GM23338 (cell line): ENCODE results near the gene ADAMTS17. TPM values are rescaled to one million over a fixed set of nuclear protein-coding genes. Genes with fewer than 3 reads are reported as not detected.

Experiments used
- ATAC-seq: fragments of 200-7000 bp; cut with Tn5 transposase; 3 replicates; pipeline ENCODE4 v1.9.1; 2020
- DNase-seq: peaks from one replicate; pipeline ENCODE4 v3.0.0-alpha.2; 2015; ENCODE audit warnings: low spot score
- H2AFZ ChIP-seq: fragments of 200-600 bp; sonication (generic); 2 replicates; pipeline ENCODE4 v1.8.0; 2016; ENCODE audit warnings: antibody characterized with exemption, mild to moderate bottlenecking, moderate library complexity
- H3F3A ChIP-seq: fragments of 200-600 bp; sonication (generic); replicated peaks from 2 replicates; pipeline ENCODE4 v1.8.0; 2017; ENCODE audit warnings: antibody characterized with exemption, mixed run types, low read depth
- H3K27ac ChIP-seq: fragments of 200-600 bp; sonication (generic); 2 replicates; pipeline ENCODE4 v1.6.1; 2016; ENCODE audit warnings: low read depth
- H3K27me3 ChIP-seq: fragments of 200-600 bp; sonication (generic); 2 replicates; pipeline ENCODE4 v1.8.0; 2016; ENCODE audit warnings: mild to moderate bottlenecking, mixed run types, moderate library complexity; ENCODE audit not compliant: insufficient read depth
- H3K36me3 ChIP-seq: fragments of 200-600 bp; sonication (generic); 2 replicates; pipeline ENCODE4 v1.8.0; 2016; ENCODE audit warnings: mild to moderate bottlenecking; ENCODE audit not compliant: insufficient read depth
- H3K4me1 ChIP-seq: fragments of 200-600 bp; sonication (generic); 2 replicates; pipeline ENCODE4 v1.8.0; 2016; ENCODE audit warnings: mild to moderate bottlenecking, moderate library complexity; ENCODE audit not compliant: insufficient read depth
- H3K4me2 ChIP-seq: fragments of 200-600 bp; sonication (generic); 2 replicates; pipeline ENCODE4 v1.7.1; 2017; ENCODE audit warnings: mixed run types
- H3K4me3 ChIP-seq: fragments of 200-600 bp; sonication (generic); 2 replicates; pipeline ENCODE4 v1.6.1; 2016; ENCODE audit warnings: mixed run types
- H3K79me2 ChIP-seq: fragments of 200-600 bp; sonication (generic); replicated peaks from 2 replicates; pipeline ENCODE4 v1.8.0; 2017; ENCODE audit warnings: mild to moderate bottlenecking; ENCODE audit not compliant: insufficient read depth
- H3K9me2 ChIP-seq: fragments of 200-600 bp; sonication (generic); 2 replicates; pipeline ENCODE4 v1.8.0; 2017; ENCODE audit not compliant: insufficient read depth
- H4K20me1 ChIP-seq: fragments of 200-600 bp; sonication (generic); replicated peaks from 2 replicates; pipeline ENCODE4 v1.8.0; 2017; ENCODE audit warnings: mild to moderate bottlenecking; ENCODE audit not compliant: insufficient read depth
- H3K27ac Mint-ChIP-seq: 2 replicates; pipeline ENCODE4 v1.8.0; 2020; ENCODE audit warnings: inconsistent platforms, mild to moderate bottlenecking, moderate library complexity, mixed read lengths
- H3K27me3 Mint-ChIP-seq: 3 replicates; pipeline ENCODE4 v1.8.0; 2022; ENCODE audit warnings: low read depth, mild to moderate bottlenecking, moderate library complexity, mixed read lengths, inconsistent platforms; ENCODE audit not compliant: insufficient read depth, poor library complexity
- H3K36me3 Mint-ChIP-seq: 3 replicates; pipeline ENCODE4 v1.8.0; 2021; ENCODE audit warnings: low read depth, mild to moderate bottlenecking, inconsistent platforms, moderate library complexity, mixed read lengths
- H3K4me1 Mint-ChIP-seq: 3 replicates; pipeline ENCODE4 v1.8.0; 2020; ENCODE audit warnings: mild to moderate bottlenecking, inconsistent platforms, mixed read lengths
- H3K4me3 Mint-ChIP-seq: 3 replicates; pipeline ENCODE4 v1.8.0; 2021; ENCODE audit warnings: moderate library complexity, mild to moderate bottlenecking, inconsistent platforms, mixed read lengths
- H3K9me3 Mint-ChIP-seq: 3 replicates; pipeline ENCODE4 v1.8.0; 2020; ENCODE audit warnings: moderate library complexity, mild to moderate bottlenecking, inconsistent platforms, mixed read lengths
- CREB1 ChIP-seq: fragments of 250-450 bp; sonication (Bioruptor Pico); IDR thresholded peaks from 2 replicates; pipeline ENCODE4 v1.5.0; 2020; ENCODE audit warnings: low read depth, mild to moderate bottlenecking, moderate library complexity
- EZH2 ChIP-seq: fragments of 200-600 bp; sonication (generic); IDR thresholded peaks from one replicate; pipeline ENCODE4 v1.8.0; 2017; ENCODE audit warnings: antibody characterized with exemption, mild to moderate bottlenecking, low read depth; ENCODE audit not compliant: unreplicated experiment
- EZH2phosphoT487 ChIP-seq: fragments of 200-600 bp; sonication (generic); IDR thresholded peaks from one replicate; pipeline ENCODE4 v1.8.1; 2018; ENCODE audit warnings: antibody characterized with exemption; ENCODE audit not compliant: unreplicated experiment
- JUNB ChIP-seq: IDR thresholded peaks from one replicate; pipeline ENCODE4 v1.6.1; 2016; ENCODE audit warnings: antibody characterized with exemption; ENCODE audit not compliant: unreplicated experiment
- NANOG ChIP-seq: IDR thresholded peaks from 2 replicates; pipeline ENCODE4 v1.6.1; 2016; ENCODE audit warnings: antibody characterized with exemption, borderline replicate concordance
- POLR2AphosphoS5 ChIP-seq: IDR thresholded peaks from 2 replicates; pipeline ENCODE4 v1.6.1; 2016; ENCODE audit warnings: antibody characterized with exemption, low read depth
- STAT1 ChIP-seq: IDR thresholded peaks from one replicate; pipeline ENCODE4 v1.6.1; 2016; ENCODE audit warnings: antibody characterized with exemption; ENCODE audit not compliant: unreplicated experiment
- ZNF114 ChIP-seq: fragments of 250-450 bp; sonication (Bioruptor Pico); IDR thresholded peaks from 2 replicates; pipeline ENCODE4 v1.5.0; 2020; ENCODE audit warnings: mild to moderate bottlenecking, moderate library complexity
- ZNF331 ChIP-seq: fragments of 250-450 bp; sonication (Bioruptor Pico); IDR thresholded peaks from 2 replicates; pipeline ENCODE4 v1.5.0; 2020; ENCODE audit warnings: low read depth, mild to moderate bottlenecking, moderate library complexity
- polyA plus RNA-seq: library from polyadenylated mRNA; unstranded; fragments of >200 nt; fragmentation: Nextera tagmentation; extraction: Ambion mirVana; gene quantifications from 2 replicates; pipeline ENCODE4 v1.2.1, GENCODE V29; 2016
- total RNA-seq: library from RNA; depleted of rRNA; stranded (reverse); fragments of >200 nt; shearing (Covaris generic); gene quantifications from 2 replicates; pipeline ENCODE4 v1.2.3, GENCODE V29; 2014
- TF ChIP-seq, protein P1 (sequence below): fragments of 250-450 bp; sonication (Bioruptor Pico); IDR thresholded peaks from 2 replicates; pipeline ENCODE4 v1.5.0; 2020; ENCODE audit warnings: mild to moderate bottlenecking, moderate library complexity
- TF ChIP-seq, protein P2 (sequence below): IDR thresholded peaks from 2 replicates; pipeline ENCODE4 v1.6.1; 2016; ENCODE audit warnings: antibody characterized with exemption
- TF ChIP-seq, protein P3 (sequence below), 2 experiments: fragments of 200-600 bp in 1 of 2; sonication (generic) in 1 of 2; conservative IDR thresholded peaks; 2 replicates each; pipeline versions ENCODE4 v1.5.1 to v1.6.1; 2016 to 2017; ENCODE audit warnings: antibody characterized with exemption in 2 of 2, low read depth in 2 of 2, mild to moderate bottlenecking in 2 of 2, moderate library complexity in 1 of 2
- TF ChIP-seq, protein P4 (sequence below): IDR thresholded peaks from one replicate; pipeline ENCODE4 v1.6.1; 2018; ENCODE audit warnings: antibody characterized with exemption; ENCODE audit not compliant: unreplicated experiment

The ADAMTS17 gene
- total and polyA plus RNA-seq, 2 experiments from 2014 or later, result 0.60 to 3.8 TPM

DNA sequence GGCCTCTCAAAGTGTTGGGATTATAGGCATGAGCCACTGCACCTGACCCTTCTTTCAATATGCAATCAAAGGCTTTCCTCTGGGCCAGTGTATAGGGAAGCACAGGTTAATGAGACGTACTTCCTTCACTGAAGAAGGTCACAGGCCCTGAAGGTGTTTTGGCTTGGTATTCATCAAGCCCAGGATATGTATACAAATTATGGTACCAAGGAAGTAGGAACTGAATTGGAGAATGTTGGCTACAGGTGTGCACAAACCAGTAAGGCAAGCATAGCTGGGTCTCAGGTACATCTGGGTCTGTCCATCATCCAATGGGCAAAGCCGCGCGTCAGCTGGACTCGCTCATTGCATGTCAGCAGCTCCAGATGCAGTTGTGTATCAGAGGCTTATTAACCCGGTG lies 237.9 kb downstream of the ADAMTS17 start:
- peaks cover 4% of the 10 kb centered on the region; the same call in 2 of the 3 replicates for H3K9me3 Mint-ChIP-seq
- H3K79me2 ChIP-seq, result no peaks in the 10 kb centered on the region
- H3K36me3 Mint-ChIP-seq, result peaks cover 3% of the 10 kb centered on the region; the same call in 2 of the 3 replicates
- no peaks in the 10 kb centered on the region for H3K27me3 Mint-ChIP-seq
- no peak overlapping the region for H3K27ac ChIP-seq
- H3K27me3 ChIP-seq, result no peaks in the 10 kb centered on the region
- no peak overlapping the region for H3K27ac Mint-ChIP-seq
- no peak for DNase-seq
- no peak overlapping the region for H3K4me3 Mint-ChIP-seq
- no peak overlapping the region for H3K4me3 ChIP-seq
- no peaks in the 10 kb centered on the region for H3K4me1 Mint-ChIP-seq
- no peaks in the 10 kb centered on the region for H4K20me1 ChIP-seq
- H3K4me1 ChIP-seq, result no peaks in the 10 kb centered on the region
- no peaks in the 10 kb centered on the region for H3K9me2 ChIP-seq
- ATAC-seq, result no peak
- H2AFZ ChIP-seq, result no peak overlapping the region
- TF ChIP-seq NANOG, result no peak
- no peak for TF ChIP-seq CREB1 (CRISPR knock-in tag)
- TF ChIP-seq, protein P1, sequence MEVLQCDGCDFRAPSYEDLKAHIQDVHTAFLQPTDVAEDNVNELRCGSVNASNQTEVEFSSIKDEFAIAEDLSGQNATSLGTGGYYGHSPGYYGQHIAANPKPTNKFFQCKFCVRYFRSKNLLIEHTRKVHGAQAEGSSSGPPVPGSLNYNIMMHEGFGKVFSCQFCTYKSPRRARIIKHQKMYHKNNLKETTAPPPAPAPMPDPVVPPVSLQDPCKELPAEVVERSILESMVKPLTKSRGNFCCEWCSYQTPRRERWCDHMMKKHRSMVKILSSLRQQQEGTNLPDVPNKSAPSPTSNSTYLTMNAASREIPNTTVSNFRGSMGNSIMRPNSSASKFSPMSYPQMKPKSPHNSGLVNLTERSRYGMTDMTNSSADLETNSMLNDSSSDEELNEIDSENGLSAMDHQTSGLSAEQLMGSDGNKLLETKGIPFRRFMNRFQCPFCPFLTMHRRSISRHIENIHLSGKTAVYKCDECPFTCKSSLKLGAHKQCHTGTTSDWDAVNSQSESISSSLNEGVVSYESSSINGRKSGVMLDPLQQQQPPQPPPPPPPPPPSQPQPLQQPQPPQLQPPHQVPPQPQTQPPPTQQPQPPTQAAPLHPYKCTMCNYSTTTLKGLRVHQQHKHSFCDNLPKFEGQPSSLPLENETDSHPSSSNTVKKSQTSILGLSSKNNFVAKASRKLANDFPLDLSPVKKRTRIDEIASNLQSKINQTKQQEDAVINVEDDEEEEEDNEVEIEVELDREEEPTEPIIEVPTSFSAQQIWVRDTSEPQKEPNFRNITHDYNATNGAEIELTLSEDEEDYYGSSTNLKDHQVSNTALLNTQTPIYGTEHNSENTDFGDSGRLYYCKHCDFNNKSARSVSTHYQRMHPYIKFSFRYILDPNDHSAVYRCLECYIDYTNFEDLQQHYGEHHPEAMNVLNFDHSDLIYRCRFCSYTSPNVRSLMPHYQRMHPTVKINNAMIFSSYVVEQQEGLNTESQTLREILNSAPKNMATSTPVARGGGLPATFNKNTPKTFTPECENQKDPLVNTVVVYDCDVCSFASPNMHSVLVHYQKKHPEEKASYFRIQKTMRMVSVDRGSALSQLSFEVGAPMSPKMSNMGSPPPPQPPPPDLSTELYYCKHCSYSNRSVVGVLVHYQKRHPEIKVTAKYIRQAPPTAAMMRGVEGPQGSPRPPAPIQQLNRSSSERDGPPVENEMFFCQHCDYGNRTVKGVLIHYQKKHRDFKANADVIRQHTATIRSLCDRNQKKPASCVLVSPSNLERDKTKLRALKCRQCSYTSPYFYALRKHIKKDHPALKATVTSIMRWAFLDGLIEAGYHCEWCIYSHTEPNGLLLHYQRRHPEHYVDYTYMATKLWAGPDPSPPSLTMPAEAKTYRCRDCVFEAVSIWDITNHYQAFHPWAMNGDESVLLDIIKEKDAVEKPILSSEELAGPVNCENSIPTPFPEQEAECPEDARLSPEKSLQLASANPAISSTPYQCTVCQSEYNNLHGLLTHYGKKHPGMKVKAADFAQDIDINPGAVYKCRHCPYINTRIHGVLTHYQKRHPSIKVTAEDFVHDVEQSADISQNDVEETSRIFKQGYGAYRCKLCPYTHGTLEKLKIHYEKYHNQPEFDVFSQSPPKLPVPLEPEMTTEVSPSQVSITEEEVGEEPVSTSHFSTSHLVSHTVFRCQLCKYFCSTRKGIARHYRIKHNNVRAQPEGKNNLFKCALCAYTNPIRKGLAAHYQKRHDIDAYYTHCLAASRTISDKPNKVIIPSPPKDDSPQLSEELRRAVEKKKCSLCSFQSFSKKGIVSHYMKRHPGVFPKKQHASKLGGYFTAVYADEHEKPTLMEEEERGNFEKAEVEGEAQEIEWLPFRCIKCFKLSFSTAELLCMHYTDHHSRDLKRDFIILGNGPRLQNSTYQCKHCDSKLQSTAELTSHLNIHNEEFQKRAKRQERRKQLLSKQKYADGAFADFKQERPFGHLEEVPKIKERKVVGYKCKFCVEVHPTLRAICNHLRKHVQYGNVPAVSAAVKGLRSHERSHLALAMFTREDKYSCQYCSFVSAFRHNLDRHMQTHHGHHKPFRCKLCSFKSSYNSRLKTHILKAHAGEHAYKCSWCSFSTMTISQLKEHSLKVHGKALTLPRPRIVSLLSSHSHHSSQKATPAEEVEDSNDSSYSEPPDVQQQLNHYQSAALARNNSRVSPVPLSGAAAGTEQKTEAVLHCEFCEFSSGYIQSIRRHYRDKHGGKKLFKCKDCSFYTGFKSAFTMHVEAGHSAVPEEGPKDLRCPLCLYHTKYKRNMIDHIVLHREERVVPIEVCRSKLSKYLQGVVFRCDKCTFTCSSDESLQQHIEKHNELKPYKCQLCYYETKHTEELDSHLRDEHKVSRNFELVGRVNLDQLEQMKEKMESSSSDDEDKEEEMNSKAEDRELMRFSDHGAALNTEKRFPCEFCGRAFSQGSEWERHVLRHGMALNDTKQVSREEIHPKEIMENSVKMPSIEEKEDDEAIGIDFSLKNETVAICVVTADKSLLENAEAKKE (CRISPR knock-in tag), result no peak
- TF ChIP-seq, protein P2, sequence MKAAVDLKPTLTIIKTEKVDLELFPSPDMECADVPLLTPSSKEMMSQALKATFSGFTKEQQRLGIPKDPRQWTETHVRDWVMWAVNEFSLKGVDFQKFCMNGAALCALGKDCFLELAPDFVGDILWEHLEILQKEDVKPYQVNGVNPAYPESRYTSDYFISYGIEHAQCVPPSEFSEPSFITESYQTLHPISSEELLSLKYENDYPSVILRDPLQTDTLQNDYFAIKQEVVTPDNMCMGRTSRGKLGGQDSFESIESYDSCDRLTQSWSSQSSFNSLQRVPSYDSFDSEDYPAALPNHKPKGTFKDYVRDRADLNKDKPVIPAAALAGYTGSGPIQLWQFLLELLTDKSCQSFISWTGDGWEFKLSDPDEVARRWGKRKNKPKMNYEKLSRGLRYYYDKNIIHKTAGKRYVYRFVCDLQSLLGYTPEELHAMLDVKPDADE, result no peak
- no peak for TF ChIP-seq STAT1
- TF ChIP-seq, protein P3, sequence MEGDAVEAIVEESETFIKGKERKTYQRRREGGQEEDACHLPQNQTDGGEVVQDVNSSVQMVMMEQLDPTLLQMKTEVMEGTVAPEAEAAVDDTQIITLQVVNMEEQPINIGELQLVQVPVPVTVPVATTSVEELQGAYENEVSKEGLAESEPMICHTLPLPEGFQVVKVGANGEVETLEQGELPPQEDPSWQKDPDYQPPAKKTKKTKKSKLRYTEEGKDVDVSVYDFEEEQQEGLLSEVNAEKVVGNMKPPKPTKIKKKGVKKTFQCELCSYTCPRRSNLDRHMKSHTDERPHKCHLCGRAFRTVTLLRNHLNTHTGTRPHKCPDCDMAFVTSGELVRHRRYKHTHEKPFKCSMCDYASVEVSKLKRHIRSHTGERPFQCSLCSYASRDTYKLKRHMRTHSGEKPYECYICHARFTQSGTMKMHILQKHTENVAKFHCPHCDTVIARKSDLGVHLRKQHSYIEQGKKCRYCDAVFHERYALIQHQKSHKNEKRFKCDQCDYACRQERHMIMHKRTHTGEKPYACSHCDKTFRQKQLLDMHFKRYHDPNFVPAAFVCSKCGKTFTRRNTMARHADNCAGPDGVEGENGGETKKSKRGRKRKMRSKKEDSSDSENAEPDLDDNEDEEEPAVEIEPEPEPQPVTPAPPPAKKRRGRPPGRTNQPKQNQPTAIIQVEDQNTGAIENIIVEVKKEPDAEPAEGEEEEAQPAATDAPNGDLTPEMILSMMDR (conservative IDR thresholded peaks at IDR 0.05; ENCODE audit: low read depth in 2 of 2), result no peak
- TF ChIP-seq, protein P4, sequence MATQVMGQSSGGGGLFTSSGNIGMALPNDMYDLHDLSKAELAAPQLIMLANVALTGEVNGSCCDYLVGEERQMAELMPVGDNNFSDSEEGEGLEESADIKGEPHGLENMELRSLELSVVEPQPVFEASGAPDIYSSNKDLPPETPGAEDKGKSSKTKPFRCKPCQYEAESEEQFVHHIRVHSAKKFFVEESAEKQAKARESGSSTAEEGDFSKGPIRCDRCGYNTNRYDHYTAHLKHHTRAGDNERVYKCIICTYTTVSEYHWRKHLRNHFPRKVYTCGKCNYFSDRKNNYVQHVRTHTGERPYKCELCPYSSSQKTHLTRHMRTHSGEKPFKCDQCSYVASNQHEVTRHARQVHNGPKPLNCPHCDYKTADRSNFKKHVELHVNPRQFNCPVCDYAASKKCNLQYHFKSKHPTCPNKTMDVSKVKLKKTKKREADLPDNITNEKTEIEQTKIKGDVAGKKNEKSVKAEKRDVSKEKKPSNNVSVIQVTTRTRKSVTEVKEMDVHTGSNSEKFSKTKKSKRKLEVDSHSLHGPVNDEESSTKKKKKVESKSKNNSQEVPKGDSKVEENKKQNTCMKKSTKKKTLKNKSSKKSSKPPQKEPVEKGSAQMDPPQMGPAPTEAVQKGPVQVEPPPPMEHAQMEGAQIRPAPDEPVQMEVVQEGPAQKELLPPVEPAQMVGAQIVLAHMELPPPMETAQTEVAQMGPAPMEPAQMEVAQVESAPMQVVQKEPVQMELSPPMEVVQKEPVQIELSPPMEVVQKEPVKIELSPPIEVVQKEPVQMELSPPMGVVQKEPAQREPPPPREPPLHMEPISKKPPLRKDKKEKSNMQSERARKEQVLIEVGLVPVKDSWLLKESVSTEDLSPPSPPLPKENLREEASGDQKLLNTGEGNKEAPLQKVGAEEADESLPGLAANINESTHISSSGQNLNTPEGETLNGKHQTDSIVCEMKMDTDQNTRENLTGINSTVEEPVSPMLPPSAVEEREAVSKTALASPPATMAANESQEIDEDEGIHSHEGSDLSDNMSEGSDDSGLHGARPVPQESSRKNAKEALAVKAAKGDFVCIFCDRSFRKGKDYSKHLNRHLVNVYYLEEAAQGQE, result no peak
- no peak for TF ChIP-seq POLR2AphosphoS5
- TF ChIP-seq JUNB, result no peak
- TF ChIP-seq ZNF331 (CRISPR knock-in tag), result no peak
- TF ChIP-seq ZNF114, result no peak
- no peak for TF ChIP-seq EZH2phosphoT487
- TF ChIP-seq EZH2, result no peak
- H3K4me2 ChIP-seq, result no peak overlapping the region
- no peaks in the 10 kb centered on the region for H3K36me3 ChIP-seq
- no peaks in the 10 kb centered on the region for H3F3A ChIP-seq
